ENCODE data around the gene MYLK.
A peak's percentile ranks its signal among the peaks of the same experiment; 100 is the strongest.

Gene MYLK

GRCh38 chr3:123679712-123680386 is 204.3 kb downstream of the MYLK start:
- DNase-seq (ENCODE audit: low read depth, low spot score) = no peak

- no peak for DNase-seq (ENCODE audit: low read depth, low spot score)
These were observed 206.0 kb downstream of the MYLK start for GRCh38 chr3:123678108-123678511.

GRCh38 chr3:123672429-123673146 is 211.5 kb downstream of the MYLK start:
- no peak for DNase-seq (ENCODE audit: low read depth, low spot score)

GRCh38 chr3:123670743-123671142 is 213.4 kb downstream of the MYLK start:
- DNase-seq (ENCODE audit: low read depth, low spot score) = no peak

DNA sequence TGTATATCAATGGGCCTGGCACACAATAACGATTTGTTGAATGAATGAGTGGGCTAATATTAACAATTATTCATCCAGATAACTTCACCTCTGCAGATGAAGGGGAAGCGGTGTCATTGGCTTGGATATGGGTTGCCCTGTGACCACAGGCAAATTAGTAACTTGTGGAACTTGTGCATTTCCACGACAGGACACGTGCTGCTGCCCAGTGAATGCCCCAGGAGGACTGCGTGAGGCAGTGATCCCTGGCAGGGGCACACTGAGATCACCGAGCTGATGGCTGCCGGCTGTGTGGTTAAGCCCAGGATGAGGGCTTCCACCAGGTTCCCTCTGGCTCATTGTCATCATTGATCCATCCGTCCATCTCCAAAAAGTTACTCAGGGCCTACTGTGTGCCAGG is 215.2 kb downstream of the MYLK start:
- no peak for DNase-seq (ENCODE audit: low read depth, low spot score)

- DNase-seq (ENCODE audit: low read depth, low spot score) = no peak
These were observed 216.3 kb downstream of the MYLK start for GRCh38 chr3:123667784-123668183.

- DNase-seq (ENCODE audit: low read depth, low spot score) = no peak
These were observed 219.4 kb downstream of the MYLK start for GRCh38 chr3:123664753-123665152.

GRCh38 chr3:123663977-123664376 is 220.2 kb downstream of the MYLK start:
- no peak for DNase-seq (ENCODE audit: low read depth, low spot score)

GRCh38 chr3:123661973-123662372 is 222.2 kb downstream of the MYLK start:
- DNase-seq (ENCODE audit: low read depth, low spot score) = no peak

DNA sequence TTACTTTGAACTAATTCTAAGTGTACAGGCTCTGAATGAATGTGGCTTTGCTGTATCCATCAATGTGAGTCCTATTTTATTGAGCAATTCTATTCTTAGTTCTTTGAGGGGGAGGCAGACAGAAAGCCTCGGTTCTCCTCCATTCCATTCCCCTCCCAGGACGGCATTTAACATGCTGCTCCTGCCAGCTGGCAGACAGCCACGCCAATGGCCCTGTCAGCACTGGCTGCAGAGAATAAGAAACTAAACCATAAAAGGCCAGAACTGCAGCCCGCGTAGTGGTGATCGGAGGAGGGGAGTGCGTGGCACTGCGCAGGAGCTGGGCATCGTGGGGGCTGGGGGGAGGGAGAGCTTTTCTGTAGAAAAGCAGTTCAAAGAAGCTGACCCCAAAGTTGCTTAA is 223.2 kb downstream of the MYLK start:
- peak; percentile 78 for DNase-seq (ENCODE audit: low read depth, low spot score)

DNA sequence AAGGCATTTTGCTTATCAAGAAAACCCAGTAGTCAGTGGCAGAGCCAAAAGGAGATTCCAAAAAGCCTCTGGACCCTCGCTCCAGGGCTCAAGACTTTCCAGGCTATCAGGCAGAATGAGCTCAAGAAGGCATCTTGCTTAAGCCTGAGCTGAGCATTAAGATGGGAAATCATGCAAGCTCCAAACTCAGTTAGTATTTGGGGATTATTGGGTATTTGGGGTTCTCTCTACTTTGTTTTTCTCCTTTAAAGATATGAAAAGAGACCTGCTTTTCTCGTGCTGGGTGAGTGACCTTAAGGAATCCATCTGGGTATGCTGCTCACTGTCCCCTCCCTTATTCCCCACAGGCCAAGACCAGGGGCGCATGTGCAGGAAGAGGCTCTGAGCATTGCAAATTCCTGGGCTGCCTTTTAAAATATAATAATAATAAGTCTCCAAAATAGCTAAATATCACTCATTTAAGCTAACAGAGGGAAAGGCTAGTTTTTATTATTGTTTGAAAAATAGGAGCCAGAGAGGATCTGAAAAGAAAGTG is 223.9 kb downstream of the MYLK start:
- DNase-seq (ENCODE audit: low read depth, low spot score) = no peak

DNA sequence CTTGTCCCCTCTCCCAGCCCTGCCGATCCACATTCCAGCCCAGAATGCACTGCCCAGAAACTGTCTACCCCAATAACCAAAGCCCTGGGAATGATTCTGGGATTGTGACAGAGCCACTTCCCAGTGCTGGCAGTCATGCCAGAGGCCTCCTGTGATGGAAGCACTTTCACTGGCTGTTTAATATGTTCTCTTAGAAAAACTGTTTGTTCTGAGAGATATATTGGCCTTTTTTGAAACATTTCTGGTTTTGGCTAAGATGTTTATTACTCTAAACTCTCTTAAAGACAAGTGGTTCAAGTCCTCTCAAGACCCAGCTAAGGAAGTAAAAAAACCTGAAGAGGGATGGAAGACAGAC is 225.3 kb downstream of the MYLK start:
- no peak for DNase-seq (ENCODE audit: low read depth, low spot score)

GRCh38 chr3:123658118-123658851 is 225.8 kb downstream of the MYLK start:
- no peak for DNase-seq (ENCODE audit: low read depth, low spot score)

DNA sequence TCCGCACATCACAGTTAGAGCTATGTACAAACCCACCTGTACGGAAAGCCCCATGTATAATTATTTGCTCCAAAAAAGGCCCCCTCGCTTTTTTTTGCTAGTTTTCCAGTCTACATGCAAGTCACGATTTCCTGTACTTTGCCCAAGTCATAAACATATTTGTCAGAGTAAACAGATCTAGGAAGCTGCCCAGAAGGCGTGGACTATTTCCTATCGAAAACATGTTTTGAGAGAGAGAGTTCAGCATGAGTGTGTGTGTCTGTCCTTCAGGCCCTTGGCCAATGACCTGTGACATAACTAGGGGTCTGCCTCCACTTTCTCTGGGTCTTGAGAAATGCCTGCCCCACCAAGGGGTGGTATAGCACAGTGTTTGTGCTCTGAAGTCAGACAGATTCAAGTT is 226.6 kb downstream of the MYLK start:
- no peak for DNase-seq (ENCODE audit: low read depth, low spot score)

DNA sequence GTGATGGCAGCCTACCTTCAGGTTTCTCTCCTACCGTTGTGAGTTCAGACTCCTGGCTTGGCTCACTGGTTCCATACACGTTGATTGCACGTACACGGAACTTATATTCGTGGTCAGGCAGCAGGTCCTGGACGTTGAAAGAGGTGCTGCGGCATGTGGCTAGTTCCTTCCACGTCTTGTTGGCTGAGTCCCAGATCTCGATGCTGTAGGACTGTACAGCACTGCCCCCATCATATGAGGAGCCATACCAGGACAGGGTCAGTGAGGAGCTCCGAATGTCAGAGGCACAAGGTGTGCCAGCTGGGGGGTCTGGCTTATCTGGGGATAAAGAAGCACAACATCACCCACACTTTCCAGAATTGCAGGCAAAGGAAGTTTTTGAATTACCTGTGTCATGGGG is 227.0 kb downstream of the MYLK start:
- no peak for DNase-seq (ENCODE audit: low read depth, low spot score)

DNA sequence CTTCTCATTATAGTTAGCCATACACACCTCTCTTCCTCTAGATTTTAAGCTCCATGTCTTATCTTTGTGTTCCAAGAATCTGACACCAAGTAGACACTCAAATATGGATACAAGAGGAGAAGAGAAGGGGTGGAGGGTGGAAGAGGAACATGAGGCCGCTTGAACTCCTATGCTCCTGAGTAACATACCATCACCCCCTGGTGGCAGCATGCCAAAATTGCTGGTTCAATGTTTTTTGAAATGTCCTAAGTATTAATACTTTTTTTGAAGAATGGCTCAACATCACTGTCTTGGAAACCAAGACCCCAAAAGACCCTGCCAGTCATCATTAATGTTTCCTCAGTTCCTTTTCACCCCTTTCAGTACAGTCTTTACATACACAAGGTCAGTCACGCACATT is 227.4 kb downstream of the MYLK start:
- DNase-seq (ENCODE audit: low read depth, low spot score) = no peak

GRCh38 chr3:123656274-123656673 is 227.9 kb downstream of the MYLK start:
- no peak for DNase-seq (ENCODE audit: low read depth, low spot score)

- DNase-seq (ENCODE audit: low read depth, low spot score) = no peak
These were observed 228.7 kb downstream of the MYLK start for GRCh38 chr3:123655400-123655799.

DNA sequence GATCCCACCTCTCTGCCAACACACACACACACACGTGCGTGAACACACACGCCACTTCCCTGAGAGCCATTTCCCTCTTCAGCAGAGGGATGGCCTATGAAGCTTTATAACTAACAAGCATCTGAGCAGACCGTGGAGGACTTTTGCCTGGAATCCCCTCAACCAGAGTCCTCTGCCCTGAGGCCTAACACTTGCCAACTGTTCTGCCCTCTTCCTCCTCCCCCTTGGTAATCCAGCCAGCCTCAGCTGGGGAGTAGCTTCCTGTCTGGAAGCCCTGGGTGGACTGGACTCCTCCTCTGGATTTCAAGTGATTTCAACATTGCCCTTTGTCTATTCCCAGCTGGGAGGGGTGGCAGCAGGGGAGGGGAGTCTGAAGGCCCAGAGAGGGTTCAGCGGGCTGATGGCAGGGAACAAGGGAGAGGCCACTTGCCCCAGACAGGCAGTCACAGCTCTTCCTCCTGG is 230.9 kb downstream of the MYLK start:
- DNase-seq (ENCODE audit: low read depth, low spot score) = no peak

GRCh38 chr3:123652342-123652984 is 231.7 kb downstream of the MYLK start:
- no peak for DNase-seq (ENCODE audit: low read depth, low spot score)

- DNase-seq (ENCODE audit: low read depth, low spot score) = no peak
These were observed 232.4 kb downstream of the MYLK start for GRCh38 chr3:123651449-123652341.

All from brain pericyte (primary cell).